ENCODE data around the gene MBNL1.
"Not testable (repeated sequence)": the region's sequence is repeated elsewhere in the genome, so short reads cannot be mapped to it uniquely, and the experiment has no call there.

The MBNL1 gene

GRCh38 chr3:152350139-152350538 is 81.4 kb downstream of the MBNL1 start:
- no peak for DNase-seq (ENCODE audit: low read depth)

- no peak for DNase-seq (ENCODE audit: low read depth)
Observed at GRCh38 chr3:152350776-152351175, 82.0 kb downstream of the MBNL1 start.

- no peak for DNase-seq (ENCODE audit: low read depth)
Observed at GRCh38 chr3:152352554-152352953, 83.8 kb downstream of the MBNL1 start.

GRCh38 chr3:152353578-152353977 is 84.8 kb downstream of the MBNL1 start:
- DNase-seq (ENCODE audit: low read depth): no peak

- no peak for DNase-seq (ENCODE audit: low read depth)
Observed at GRCh38 chr3:152355744-152356665, 87.3 kb downstream of the MBNL1 start.

GRCh38 chr3:152356870-152357276 is 88.1 kb downstream of the MBNL1 start:
- no peak for DNase-seq (ENCODE audit: low read depth)

- no peak for DNase-seq (ENCODE audit: low read depth)
Observed at GRCh38 chr3:152357587-152357986, 88.9 kb downstream of the MBNL1 start.

- no peak for DNase-seq (ENCODE audit: low read depth)
Observed at GRCh38 chr3:152359385-152360248, 90.9 kb downstream of the MBNL1 start.

- no peak for DNase-seq (ENCODE audit: low read depth)
Observed at GRCh38 chr3:152360302-152360701, 91.6 kb downstream of the MBNL1 start.

- no peak for DNase-seq (ENCODE audit: low read depth)
Observed at GRCh38 chr3:152360966-152361365, 92.2 kb downstream of the MBNL1 start.

- DNase-seq (ENCODE audit: low read depth): no peak
Observed at GRCh38 chr3:152362086-152362485, 93.4 kb downstream of the MBNL1 start.

GRCh38 chr3:152364237-152364636 is 95.5 kb downstream of the MBNL1 start:
- DNase-seq (ENCODE audit: low read depth): no peak

GRCh38 chr3:152365126-152365525 is 96.4 kb downstream of the MBNL1 start:
- no peak for DNase-seq (ENCODE audit: low read depth)

- DNase-seq (ENCODE audit: low read depth): no peak
Observed at GRCh38 chr3:152365766-152366593, 97.3 kb downstream of the MBNL1 start.

- DNase-seq (ENCODE audit: low read depth): not testable (repeated sequence)
Observed at GRCh38 chr3:152367192-152367591, 98.5 kb downstream of the MBNL1 start.

- DNase-seq (ENCODE audit: low read depth): not testable (repeated sequence)
Observed at GRCh38 chr3:152372633-152373032, 103.9 kb downstream of the MBNL1 start.

GRCh38 chr3:152373379-152373778 is 104.7 kb downstream of the MBNL1 start:
- no peak for DNase-seq (ENCODE audit: low read depth)

- no peak for DNase-seq (ENCODE audit: low read depth)
Observed at GRCh38 chr3:152374262-152374990, 105.7 kb downstream of the MBNL1 start.

- no peak for DNase-seq (ENCODE audit: low read depth)
Observed at GRCh38 chr3:152375546-152375945, 106.8 kb downstream of the MBNL1 start.

- no peak for DNase-seq (ENCODE audit: low read depth)
Observed at GRCh38 chr3:152376351-152377183, 107.8 kb downstream of the MBNL1 start.
